ENCODE measurements around the gene MAP4K4.
"Not testable (repeated sequence)": the region's sequence is repeated elsewhere in the genome, so short reads cannot be mapped to it uniquely, and the experiment has no call there.

MAP4K4 gene

DNA sequence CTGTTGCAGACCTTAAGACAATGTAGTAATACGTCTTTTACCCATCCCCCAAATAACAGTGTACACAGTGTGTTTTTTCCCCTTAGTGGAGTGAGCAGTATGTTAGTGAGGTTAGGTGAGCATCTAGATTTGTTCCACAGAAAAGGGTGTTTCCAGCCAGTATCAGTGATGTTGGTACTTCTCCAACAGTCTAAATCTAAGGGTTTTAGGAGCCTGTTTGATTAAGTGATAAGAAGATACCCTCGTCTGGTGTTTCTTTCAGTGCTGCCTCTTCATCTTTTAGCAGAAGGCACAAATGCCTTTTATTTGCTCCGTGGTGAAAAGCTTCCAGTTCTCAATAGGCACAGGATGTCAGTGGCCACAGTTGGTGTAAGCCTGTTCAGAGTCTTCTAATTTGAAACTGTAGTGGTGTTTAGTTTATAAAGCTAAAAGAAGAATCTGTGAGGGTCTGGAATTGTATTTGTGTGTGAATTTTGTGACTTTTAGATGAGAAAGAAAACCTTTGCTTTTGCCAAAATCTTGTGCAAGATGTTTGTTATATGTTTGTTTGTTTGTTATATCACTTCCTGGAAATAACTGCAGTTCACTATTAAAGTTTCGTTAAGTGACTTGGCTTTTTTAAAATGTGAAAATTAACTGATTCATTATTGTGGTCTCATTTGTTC lies 71.2 kb downstream of the MAP4K4 start:
- no peak for DNase-seq (ENCODE audit: low spot score)

GRCh38 chr2:101769726-101770125 lies 72.2 kb downstream of the MAP4K4 start:
- DNase-seq (ENCODE audit: low spot score): not testable (repeated sequence)

GRCh38 chr2:101770726-101771125 lies 73.2 kb downstream of the MAP4K4 start:
- no peak for DNase-seq (ENCODE audit: low spot score)

DNA sequence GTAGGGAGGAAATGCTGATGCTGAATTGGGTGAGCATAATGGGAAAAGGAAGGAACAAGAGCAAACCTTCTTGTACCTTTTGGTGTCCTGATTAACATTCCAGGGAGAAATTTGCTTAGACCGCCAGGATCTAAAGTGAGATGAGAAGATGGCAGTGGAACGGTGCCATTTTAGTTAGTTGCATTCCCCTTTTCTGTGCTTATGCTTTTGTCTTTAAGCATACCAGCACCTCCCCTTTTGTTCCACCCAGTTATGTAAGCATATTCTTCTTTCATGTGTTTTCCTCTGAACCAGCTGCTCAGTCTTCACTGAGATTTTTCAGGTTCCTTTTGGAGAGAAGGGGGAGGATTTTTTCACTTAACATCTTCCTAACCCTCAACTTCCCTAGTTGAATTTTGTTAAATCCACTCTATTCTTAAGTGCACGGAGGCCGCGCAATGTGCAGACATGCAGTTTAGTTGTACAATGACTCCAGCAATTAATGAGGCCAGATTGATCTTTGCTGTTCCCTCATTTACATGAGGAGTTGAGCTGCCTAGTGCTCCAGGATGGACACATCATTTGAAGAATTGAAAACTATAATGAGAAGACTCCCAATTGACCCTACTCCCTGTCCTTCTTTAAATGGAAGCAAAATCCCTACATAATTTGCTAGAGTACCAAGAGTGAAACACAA lies 73.9 kb downstream of the MAP4K4 start:
- no peak for DNase-seq (ENCODE audit: low spot score)

- no peak for DNase-seq (ENCODE audit: low spot score)
Measured at GRCh38 chr2:101771910-101772321, 74.4 kb downstream of the MAP4K4 start.

DNA sequence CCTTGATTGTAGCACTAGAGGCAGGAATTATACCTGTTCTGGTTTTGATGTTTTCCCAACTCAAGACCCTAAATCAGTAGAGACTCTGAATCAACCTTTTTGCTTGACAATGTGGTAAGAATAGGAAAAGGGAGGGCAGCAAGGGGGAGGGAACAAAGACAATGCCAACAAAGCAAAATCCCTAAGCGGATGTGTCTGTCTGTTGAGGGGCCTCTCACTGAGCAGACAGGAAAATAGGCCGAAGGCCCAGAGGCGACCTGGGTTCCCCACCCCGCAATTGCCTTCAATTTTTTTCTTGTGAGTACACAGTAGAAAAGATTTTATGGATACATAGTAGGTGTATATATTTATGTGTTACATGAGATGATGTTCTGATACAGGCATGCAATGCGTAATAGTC lies 75.6 kb downstream of the MAP4K4 start:
- no peak for DNase-seq (ENCODE audit: low spot score)

- DNase-seq (ENCODE audit: low spot score): not testable (repeated sequence)
Measured at GRCh38 chr2:101773961-101774360, 76.5 kb downstream of the MAP4K4 start.

DNA sequence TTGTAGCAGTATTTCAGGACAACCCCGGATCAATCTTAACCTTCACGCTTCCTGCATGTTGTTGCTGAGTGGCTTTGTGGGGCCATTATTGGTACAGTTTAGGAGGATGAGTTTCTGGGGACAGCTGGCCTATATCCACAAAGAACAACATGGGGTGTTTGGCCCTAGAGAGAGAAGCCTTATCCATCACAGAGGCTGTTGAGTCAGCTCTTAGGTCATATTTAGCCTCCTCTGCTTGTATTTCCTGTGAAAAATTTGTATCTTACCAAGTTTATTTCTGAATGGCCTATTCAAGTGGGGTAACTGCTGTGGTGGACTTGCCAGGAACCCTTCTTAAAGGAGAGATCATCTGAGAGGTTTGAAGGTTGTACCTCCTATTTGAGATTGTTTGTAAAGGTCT lies 77.6 kb downstream of the MAP4K4 start:
- DNase-seq (ENCODE audit: low spot score): no peak

DNA sequence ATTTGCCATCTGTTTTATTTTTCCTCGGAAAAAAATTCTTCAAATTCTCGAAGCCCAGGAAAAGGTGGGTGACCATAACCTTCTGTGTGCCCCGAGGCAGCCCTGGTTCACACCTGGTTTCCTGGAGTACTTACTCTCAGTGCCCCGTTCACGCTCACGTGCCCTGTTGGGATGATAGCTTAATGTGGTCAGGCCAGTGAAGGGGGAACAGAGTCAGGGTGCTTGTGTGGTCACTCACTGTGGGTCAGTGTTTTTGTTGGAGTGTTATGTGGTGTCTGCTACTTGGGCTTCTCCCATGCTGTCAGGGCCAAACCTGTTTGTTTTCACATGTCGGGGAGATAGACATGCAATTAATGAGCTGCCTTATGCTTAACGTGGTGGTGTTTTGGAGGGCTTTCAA lies 78.1 kb downstream of the MAP4K4 start:
- no peak for DNase-seq (ENCODE audit: low spot score)

DNA sequence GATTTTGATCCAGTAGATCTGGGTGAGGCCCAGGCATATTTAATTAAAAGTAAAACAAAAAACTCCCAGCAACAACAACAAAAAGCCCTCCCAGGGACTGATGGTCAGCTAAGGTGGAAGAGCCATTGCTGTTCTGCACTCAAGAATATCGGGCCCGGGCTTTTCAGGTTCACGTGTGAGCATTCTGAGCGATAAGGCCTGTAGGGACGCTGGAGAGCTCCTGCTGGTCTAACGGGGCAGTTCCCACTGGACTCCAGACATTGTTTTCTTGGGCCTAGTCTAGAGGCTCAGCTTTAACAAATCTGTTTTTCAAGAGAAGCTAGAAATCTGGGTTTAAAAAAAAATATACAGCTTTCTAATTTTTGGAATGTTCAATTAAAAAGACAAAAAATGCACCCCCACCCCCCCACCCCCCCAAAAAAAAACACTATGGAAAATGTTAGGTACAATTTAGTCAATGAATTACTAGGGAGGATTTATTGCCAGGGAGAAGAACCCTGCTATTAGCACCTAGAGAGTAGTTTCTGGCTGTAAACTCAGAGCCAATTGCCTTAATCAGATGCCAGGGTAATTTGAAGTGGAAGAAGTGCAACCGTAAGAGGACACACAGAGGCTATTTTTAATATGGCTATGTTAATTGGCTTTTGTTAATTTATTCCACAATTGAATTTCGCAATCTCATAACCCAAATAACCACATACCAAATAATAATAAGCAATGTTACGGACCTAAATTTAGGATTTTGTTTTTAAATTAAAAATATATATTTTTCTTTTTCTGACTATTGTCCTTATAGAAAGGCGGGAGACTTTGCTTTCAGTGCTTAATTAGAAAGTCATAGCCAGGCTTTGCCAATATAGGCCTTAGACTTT lies 78.9 kb downstream of the MAP4K4 start:
- DNase-seq (ENCODE audit: low spot score): no peak

DNA sequence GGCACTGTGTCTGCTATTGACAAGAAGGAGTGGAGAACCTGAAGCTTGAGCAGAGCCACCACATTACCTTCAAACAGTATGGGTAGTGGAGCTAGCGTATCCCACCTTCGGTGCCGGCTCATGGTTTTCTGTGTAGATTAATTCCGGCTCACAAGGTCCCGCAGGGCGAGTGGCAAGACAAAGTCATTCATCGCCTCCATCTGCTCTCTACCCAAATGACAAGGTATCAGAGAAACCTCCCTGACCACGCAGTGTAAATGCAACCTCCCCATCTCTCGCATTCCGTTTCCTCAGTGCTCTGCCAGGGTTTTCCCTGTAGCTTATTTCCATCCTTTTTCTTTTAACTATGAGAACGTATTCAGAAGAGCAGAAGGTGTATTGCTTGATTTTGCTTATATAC lies 79.8 kb downstream of the MAP4K4 start:
- DNase-seq (ENCODE audit: low spot score): no peak

- no peak for DNase-seq (ENCODE audit: low spot score)
Measured at GRCh38 chr2:101778102-101778501, 80.6 kb downstream of the MAP4K4 start.

- no peak for DNase-seq (ENCODE audit: low spot score)
Measured at GRCh38 chr2:101779190-101779589, 81.7 kb downstream of the MAP4K4 start.

DNA sequence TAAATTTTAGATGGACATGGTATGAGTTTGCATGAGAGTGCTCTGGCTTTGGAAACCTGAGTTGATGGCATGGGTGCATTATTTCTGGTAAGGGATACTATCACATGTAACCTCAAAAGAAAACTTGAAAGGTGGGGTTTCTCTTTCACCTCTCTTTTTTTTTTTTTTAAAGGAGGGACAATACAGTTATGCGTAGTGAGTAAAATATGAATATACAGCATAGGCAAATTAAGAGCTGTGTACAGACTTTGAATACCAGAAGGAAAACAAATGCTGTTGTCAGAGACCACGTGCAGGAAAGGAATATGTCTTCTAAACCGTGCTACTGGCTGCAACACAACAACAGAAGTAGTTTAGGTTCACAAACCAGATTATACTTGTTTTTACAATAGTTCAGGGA lies 82.1 kb downstream of the MAP4K4 start:
- DNase-seq (ENCODE audit: low spot score): no peak

- DNase-seq (ENCODE audit: low spot score): no peak
Measured at GRCh38 chr2:101781326-101781725, 83.8 kb downstream of the MAP4K4 start.

GRCh38 chr2:101781791-101782426 lies 84.4 kb downstream of the MAP4K4 start:
- DNase-seq (ENCODE audit: low spot score): peak; percentile 65

- DNase-seq (ENCODE audit: low spot score): no peak
Measured at GRCh38 chr2:101782427-101782792, 84.9 kb downstream of the MAP4K4 start.

DNA sequence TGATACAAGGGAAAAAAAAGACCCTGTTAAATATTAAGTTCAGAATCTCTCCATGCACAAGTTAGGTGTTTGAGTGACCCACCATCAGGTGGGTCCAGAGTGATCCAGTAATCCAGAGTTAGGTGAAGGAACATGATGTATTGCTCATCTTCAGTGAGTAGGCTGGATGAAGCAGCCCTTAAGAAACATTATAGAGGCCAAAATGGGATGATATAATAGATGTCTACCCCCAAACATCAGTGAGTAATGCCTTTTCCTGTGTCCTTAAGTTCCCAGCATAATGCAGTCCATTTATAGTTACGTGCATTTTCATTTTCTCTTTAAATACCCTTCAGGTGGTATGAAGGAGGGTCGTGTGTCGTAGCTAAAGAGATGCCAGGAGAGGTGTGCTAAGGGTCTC lies 89.6 kb downstream of the MAP4K4 start:
- DNase-seq (ENCODE audit: low spot score): no peak

DNA sequence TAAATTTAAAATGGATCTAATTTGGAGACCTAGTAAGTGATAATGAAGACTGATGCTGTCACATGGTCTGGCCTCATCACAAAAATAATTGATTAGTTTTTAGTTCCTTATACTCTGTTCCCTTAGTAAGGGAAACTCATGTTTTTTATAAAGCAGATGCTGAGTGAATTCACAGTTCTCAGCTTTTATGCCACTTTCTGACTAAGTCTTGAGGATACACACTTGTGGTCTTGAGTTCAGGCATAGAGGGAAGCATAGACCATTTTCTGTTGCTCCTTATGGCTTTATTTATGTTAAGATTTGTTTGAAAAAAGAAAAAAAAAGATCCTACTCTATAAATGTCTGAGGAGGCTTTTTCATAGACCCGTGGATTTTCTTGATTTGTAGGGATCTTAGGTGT lies 91.1 kb downstream of the MAP4K4 start:
- no peak for DNase-seq (ENCODE audit: low spot score)

DNA sequence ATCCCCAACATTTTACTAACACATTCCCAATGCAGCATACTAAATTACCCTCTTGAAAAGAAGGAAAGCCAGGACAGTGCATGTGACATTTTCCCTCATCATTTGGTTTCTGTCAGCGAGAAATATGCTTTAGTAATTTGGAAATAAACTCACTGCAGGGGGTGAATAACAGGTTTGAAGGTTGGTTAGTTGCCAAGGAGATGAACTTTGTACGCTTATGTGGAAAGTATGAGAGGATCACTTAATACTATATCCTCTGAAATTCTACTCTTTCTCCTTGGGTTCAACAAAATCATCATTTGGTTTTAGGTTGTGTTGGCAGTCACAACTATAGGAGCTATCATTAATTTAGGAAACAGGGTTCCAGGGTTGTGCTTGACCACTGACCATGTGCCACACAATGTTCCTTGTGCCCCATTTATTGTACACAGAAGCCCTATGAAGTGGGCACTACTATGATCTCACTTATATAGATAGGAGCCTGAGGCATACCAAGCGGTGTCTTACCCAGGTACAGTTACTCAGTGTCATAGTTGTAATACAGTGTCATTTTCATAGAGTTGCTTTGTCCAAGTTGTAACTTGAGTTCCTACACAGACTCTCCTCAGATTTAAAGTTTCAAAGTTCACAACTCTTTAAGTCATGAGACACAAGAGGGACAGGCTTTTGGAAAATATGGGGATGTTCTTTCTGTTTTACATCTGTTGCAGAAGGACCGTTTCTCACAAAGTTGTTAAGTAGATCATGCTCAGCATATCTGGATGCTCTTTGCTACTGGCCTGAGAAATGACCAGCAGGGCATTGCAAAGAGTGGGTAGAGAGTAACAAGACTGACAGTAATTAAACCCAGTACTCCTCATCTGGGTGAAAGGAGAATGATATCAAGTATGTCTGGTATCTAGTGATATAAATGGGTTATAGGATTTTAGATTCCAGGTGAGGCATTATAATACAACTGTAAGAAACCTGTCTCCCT lies 91.8 kb downstream of the MAP4K4 start:
- no peak for DNase-seq (ENCODE audit: low spot score)

DNA sequence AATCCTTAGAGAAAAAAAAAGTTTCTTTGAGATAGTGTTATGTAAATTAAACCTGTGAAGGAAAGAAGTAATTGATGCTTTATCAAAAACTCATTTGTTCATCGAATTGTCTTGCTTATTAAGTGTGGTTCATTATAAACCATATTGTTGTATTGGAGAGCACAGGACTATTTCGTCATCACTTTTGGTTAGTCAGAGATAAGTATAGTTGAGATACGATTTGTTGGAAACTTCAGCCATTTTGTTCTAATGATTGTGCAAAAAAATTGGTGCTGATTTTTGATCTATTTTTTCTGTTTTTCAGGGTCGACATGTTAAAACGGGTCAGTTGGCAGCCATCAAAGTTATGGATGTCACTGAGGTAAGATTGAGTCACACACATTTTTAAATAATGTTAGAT lies 92.9 kb downstream of the MAP4K4 start:
- DNase-seq (ENCODE audit: low spot score): no peak
